H1 (cell line): Measurements from ENCODE around the gene CCDC178. TPM values are rescaled to one million over a fixed set of nuclear protein-coding genes. Genes with fewer than 3 reads are reported as not detected.

Experiments
- CTCF ChIA-PET: fragments of 300-600 bp; sonication (Branson Sonifier 250); formaldehyde crosslinking; loops from one replicate; lab custom pipeline; 2021; ENCODE audit not compliant: partially characterized antibody; lab: Charles Lee
- POLR2A ChIA-PET: fragments of 300-600 bp; sonication (Branson Sonifier 250); formaldehyde crosslinking; loops from one replicate; lab custom pipeline; 2021; ENCODE audit warnings: inconsistent platforms; ENCODE audit not compliant: partially characterized antibody; lab: Charles Lee
- DNase-seq, 2 experiments: peaks; one replicate each; pipeline versions ENCODE4 v3.0.0 to v3.0.0-alpha.2; 2010 to 2022; ENCODE audit warnings: low spot score in 2 of 2, low read depth in 1 of 2, mixed read lengths in 1 of 2
- FAIRE-seq: peaks from 2 replicates; lab custom pipeline; 2011; peaks lifted over from hg19 to GRCh38; lab: Jason Lieb, UNC
- H2AFZ ChIP-seq: 2 replicates; pipeline ENCODE4 v1.8.1; 2012; ENCODE audit warnings: low read length, inconsistent platforms
- H2AK5ac ChIP-seq: 2 replicates; pipeline ENCODE4 v1.6.1; 2013; ENCODE audit warnings: low read depth, low read length
- H2BK120ac ChIP-seq: replicated peaks from 2 replicates; pipeline ENCODE3; 2013; ENCODE audit warnings: low read depth, low read length, inconsistent platforms
- H2BK12ac ChIP-seq: 2 replicates; pipeline ENCODE4 v1.6.1; 2013; ENCODE audit warnings: low read depth, low read length
- H2BK15ac ChIP-seq: 2 replicates; pipeline ENCODE4 v1.6.1; 2013; ENCODE audit warnings: low read length
- H2BK20ac ChIP-seq: 2 replicates; pipeline ENCODE4 v1.6.1; 2013; ENCODE audit warnings: low read length
- H2BK5ac ChIP-seq: 2 replicates; pipeline ENCODE4 v1.6.1; 2013; ENCODE audit warnings: low read depth, low read length
- H3K14ac ChIP-seq: 2 replicates; pipeline ENCODE4 v1.6.1; 2013; ENCODE audit warnings: inconsistent platforms; ENCODE audit not compliant: insufficient read length
- H3K18ac ChIP-seq: 2 replicates; pipeline ENCODE4 v1.6.1; 2013; ENCODE audit warnings: low read length; ENCODE audit errors: extremely low read depth
- H3K23ac ChIP-seq: 2 replicates; pipeline ENCODE4 v1.6.1; 2013; ENCODE audit warnings: inconsistent platforms; ENCODE audit not compliant: insufficient read length
- H3K23me2 ChIP-seq: 2 replicates; pipeline ENCODE4 v1.6.1; 2013; ENCODE audit warnings: low read depth, low read length
- H3K27ac ChIP-seq: 2 replicates; pipeline ENCODE4 v1.6.1; 2011; ENCODE audit warnings: low read depth, low read length, inconsistent platforms
- H3K27me3 ChIP-seq, 4 experiments: replicated peaks in 1 of 4; 1 replicate in 1 of 4; 2 replicates in 3 of 4; pipeline versions ENCODE4 v1.6.1 to v1.8.1; 2011 to 2013; ENCODE audit warnings: low read length in 3 of 4, mild to moderate bottlenecking in 3 of 4, inconsistent platforms in 2 of 4, mixed read lengths in 2 of 4, moderate library complexity in 1 of 4; ENCODE audit not compliant: control insufficient read depth in 3 of 4, insufficient read depth in 3 of 4; ENCODE audit errors: extremely low read depth in 1 of 4
- H3K36me3 ChIP-seq, 4 experiments: 2 replicates each; pipeline versions ENCODE4 v1.6.1 to v1.8.1; 2011 to 2013; ENCODE audit warnings: mild to moderate bottlenecking in 4 of 4, low read length in 3 of 4, moderate library complexity in 2 of 4, control low read depth in 1 of 4, inconsistent platforms in 1 of 4; ENCODE audit not compliant: insufficient read depth in 4 of 4, control insufficient read depth in 2 of 4
- H3K4ac ChIP-seq: replicated peaks from 2 replicates; pipeline ENCODE3; 2013; ENCODE audit warnings: low read length, low read depth, mixed read lengths, inconsistent platforms; ENCODE audit not compliant: insufficient read length
- H3K4me1 ChIP-seq, 4 experiments: replicated peaks in 1 of 4; 1 replicate in 1 of 4; 2 replicates in 3 of 4; pipeline versions ENCODE4 v1.6.1 to v1.8.1; 2011 to 2013; ENCODE audit warnings: low read length in 3 of 4, inconsistent platforms in 2 of 4, mixed read lengths in 1 of 4; ENCODE audit not compliant: insufficient read depth in 4 of 4, control insufficient read depth in 3 of 4
- H3K4me2 ChIP-seq, 2 experiments: 2 replicates each; pipeline versions ENCODE4 v1.6.1 to v1.8.1; 2011 to 2013; ENCODE audit warnings: low read depth in 2 of 2, low read length in 2 of 2, control low read depth in 1 of 2, inconsistent platforms in 1 of 2, mild to moderate bottlenecking in 1 of 2; ENCODE audit not compliant: insufficient read depth in 1 of 2
- H3K4me3 ChIP-seq, 4 experiments: fragments of 200-600, 300-600 bp in 1 of 4; sonication (generic), shearing (Covaris generic), sonication (Bioruptor Twin) in 1 of 4; 2 replicates each; pipeline versions ENCODE4 v1.5.1 to v1.8.1; 2011 to 2016; ENCODE audit warnings: low read length in 4 of 4, low read depth in 3 of 4, control low read depth in 2 of 4, inconsistent platforms in 2 of 4, mild to moderate bottlenecking in 2 of 4, mixed read lengths in 1 of 4, moderate library complexity in 1 of 4; ENCODE audit not compliant: insufficient read depth in 2 of 4; ENCODE audit errors: extremely low read depth in 1 of 4
- H3K56ac ChIP-seq: replicated peaks from 2 replicates; pipeline ENCODE3; 2013; ENCODE audit warnings: low read depth, mild to moderate bottlenecking, mixed read lengths, low read length, inconsistent platforms; ENCODE audit not compliant: insufficient read length
- H3K79me1 ChIP-seq: 2 replicates; pipeline ENCODE4 v1.6.1; 2013; ENCODE audit warnings: low read depth, low read length, control low read depth
- H3K79me2 ChIP-seq, 2 experiments: 2 replicates each; pipeline versions ENCODE4 v1.6.1 to v1.8.1; 2012 to 2013; ENCODE audit warnings: low read length in 2 of 2, mild to moderate bottlenecking in 2 of 2, inconsistent platforms in 1 of 2; ENCODE audit not compliant: insufficient read depth in 2 of 2, control insufficient read depth in 1 of 2
- H3K9ac ChIP-seq, 4 experiments: replicated peaks in 1 of 4; 1 replicate in 1 of 4; 2 replicates in 3 of 4; pipeline versions ENCODE4 v1.6.1 to v1.8.1; 2011 to 2013; ENCODE audit warnings: low read depth in 3 of 4, low read length in 3 of 4, control low read depth in 2 of 4, mild to moderate bottlenecking in 2 of 4, moderate library complexity in 2 of 4, inconsistent platforms in 1 of 4; ENCODE audit errors: extremely low read depth in 1 of 4
- H3K9me3 ChIP-seq, 2 experiments: 2 replicates each; pipeline versions ENCODE4 v1.6.1 to v1.8.1; 2012 to 2013; ENCODE audit warnings: mild to moderate bottlenecking in 2 of 2, moderate library complexity in 2 of 2, control low read depth in 1 of 2, inconsistent platforms in 1 of 2, low read depth in 1 of 2, low read length in 1 of 2, mixed read lengths in 1 of 2; ENCODE audit not compliant: insufficient read depth in 2 of 2
- H4K20me1 ChIP-seq, 2 experiments: replicated peaks in 1 of 2; 2 replicates each; pipeline versions ENCODE3 to v1.8.1; 2011 to 2013; ENCODE audit warnings: inconsistent platforms in 2 of 2, low read length in 2 of 2, mild to moderate bottlenecking in 1 of 2; ENCODE audit not compliant: insufficient read depth in 2 of 2, control insufficient read depth in 1 of 2
- H4K5ac ChIP-seq: 2 replicates; pipeline ENCODE4 v1.6.1; 2013; ENCODE audit warnings: low read length, low read depth, mixed read lengths, inconsistent platforms; ENCODE audit not compliant: insufficient read length
- H4K8ac ChIP-seq: 2 replicates; pipeline ENCODE4 v1.8.0; 2013; ENCODE audit warnings: mild to moderate bottlenecking, moderate library complexity, low read length, inconsistent platforms; ENCODE audit not compliant: insufficient read depth; ENCODE audit errors: extremely low read depth
- H4K91ac ChIP-seq: replicated peaks from 2 replicates; pipeline ENCODE3; 2013; ENCODE audit warnings: low read length, mixed read lengths, inconsistent platforms; ENCODE audit not compliant: insufficient read length
- BRCA1 ChIP-seq: IDR thresholded peaks from 2 replicates; pipeline ENCODE4 v1.6.1; 2012; ENCODE audit warnings: low read depth, low read length, improper control_type of control experiment
- CBX5 ChIP-seq: fragments of 300-800, 300-1000 bp; sonication (generic); IDR thresholded peaks from 2 replicates; pipeline ENCODE4 v1.7.1; 2016; ENCODE audit warnings: antibody characterized with exemption, low read length, low read depth
- KDM1A ChIP-seq: fragments of 200-600, 300-600 bp; sonication (generic); IDR thresholded peaks from 2 replicates; pipeline ENCODE4 v1.7.1; 2016; ENCODE audit warnings: mild to moderate bottlenecking, low read length, borderline replicate concordance
- KDM5A ChIP-seq: fragments of 200-600 bp; IDR thresholded peaks from 2 replicates; pipeline ENCODE4 v1.7.1; 2012; ENCODE audit warnings: mild to moderate bottlenecking, low read length, inconsistent platforms, mixed read lengths
- POU5F1 ChIP-seq: IDR thresholded peaks from 2 replicates; pipeline ENCODE4 v1.6.1; 2011; ENCODE audit warnings: low read depth, mild to moderate bottlenecking, low read length, moderate library complexity
- SIRT6 ChIP-seq: IDR thresholded peaks from one replicate; pipeline ENCODE4 v1.7.1; 2012; ENCODE audit warnings: low read length, inconsistent platforms
- SP1 ChIP-seq: IDR thresholded peaks from 2 replicates; pipeline ENCODE4 v1.6.1; 2011; ENCODE audit warnings: low read depth, low read length
- TAF1 ChIP-seq: IDR thresholded peaks from 2 replicates; pipeline ENCODE4 v1.6.1; 2011; ENCODE audit warnings: mild to moderate bottlenecking, low read depth, low read length
- USF2 ChIP-seq: IDR thresholded peaks from 2 replicates; pipeline ENCODE4 v1.6.1; 2011; ENCODE audit warnings: low read length, improper control_type of control experiment
- YY1 ChIP-seq: IDR thresholded peaks from 2 replicates; pipeline ENCODE4 v1.6.1; 2011; ENCODE audit warnings: low read depth, mild to moderate bottlenecking, low read length
- WGBS, 2 experiments: shearing (Covaris generic) in 1 of 2; methylation state at CpG; one replicate each; pipeline versions ENCODE4 v1.1.6 to v1.1.7; 2013 to 2015; ENCODE audit warnings: low lambda C conversion rate in 2 of 2, mixed read lengths in 2 of 2, inconsistent platforms in 1 of 2, low coverage in 1 of 2, missing lambda C conversion rate in 1 of 2; ENCODE audit not compliant: insufficient replicate concordance in 2 of 2, insufficient coverage in 1 of 2, insufficient read length in 1 of 2; ENCODE audit errors: extremely low coverage in 1 of 2, missing lambda C conversion rate in 1 of 2; 5-methylcytosine and 5-hydroxymethylcytosine counted together
- polyA plus RNA-seq, 7 experiments: library from polyadenylated mRNA; depleted of rRNA in 3 of 7; stranded (reverse) in 5 of 7; unstranded in 2 of 7; fragments of >200 nt in 5 of 7; fragments of 200-250 nt in 2 of 7; gene quantifications; 1 replicate in 5 of 7; 2 replicates in 1 of 7; 4 replicates in 1 of 7; pipeline versions ENCODE4 v1.2.1 to v1.2.3, GENCODE V29; 2011 to 2013; ENCODE audit warnings: missing spikeins in 2 of 7, mixed read lengths in 2 of 7
- total RNA-seq: library from RNA; stranded (reverse); fragmentation: NEBNext Ultra II Directional; extraction: Animal tissue kit (Norgen Biotek cat#: 25700); gene quantifications from 2 replicates; pipeline ENCODE4 v1.2.1, GENCODE V29; 2021

Gene CCDC178
- total and polyA plus RNA-seq, 2 of the 8 experiments (the other 6 are each of a cell fraction or from before 2014, with no cell fraction given) = not detected

GRCh38 chr18:33282142-33282541 is 158.4 kb downstream of the CCDC178 start:
- no peaks in the 10 kb centered on the region for H3K9me3 ChIP-seq
- H3K27me3 ChIP-seq = no peaks in the 10 kb centered on the region
- no peak overlapping the region for H3K18ac ChIP-seq
- no peak overlapping the region for H2BK12ac ChIP-seq
- H3K23me2 ChIP-seq = no peaks in the 10 kb centered on the region
- no peak overlapping the region for H4K5ac ChIP-seq
- H3K27ac ChIP-seq = no peak overlapping the region
- ChIA-PET CTCF (interaction anchor here (0.7 to 2.3 kb wide), 3 partner anchors 11 to 99 kb away, joined by 3 to 9 read pairs (median 3); no protein-coding TSS in a partner anchor), POLR2A (no interaction called here)
- H2AFZ ChIP-seq = no peak overlapping the region; the same call in 1 of the 2 replicates
- H3K79me2 ChIP-seq = no peaks in the 10 kb centered on the region
- H3K23ac ChIP-seq = no peak overlapping the region
- no peak overlapping the region for H2BK15ac ChIP-seq
- H3K4me2 ChIP-seq = no peak overlapping the region
- H2BK5ac ChIP-seq = no peak overlapping the region
- no peak for TF ChIP-seq BRCA1
- TF ChIP-seq KDM5A = no peak
- no peak for TF ChIP-seq KDM1A
- no peak for TF ChIP-seq YY1
- no peak for TF ChIP-seq USF2
- no peak for TF ChIP-seq TAF1
- TF ChIP-seq SP1 = no peak
- TF ChIP-seq SIRT6 = no peak
- TF ChIP-seq CBX5 = no peak
- no peak for TF ChIP-seq POU5F1
- DNase-seq = no peak
- H3K4me1 ChIP-seq = no peaks in the 10 kb centered on the region; a peak in 1 of 7 replicates
- H4K8ac ChIP-seq = no peak overlapping the region
- H3K56ac ChIP-seq = no peak overlapping the region
- WGBS, 2 experiments = 94% methylated on average over 7 of the region's 7 CpGs; no CpG with 5 or more reads in 1 of the 2 experiments
- no peak overlapping the region for H2BK20ac ChIP-seq
- H3K4me3 ChIP-seq = no peak overlapping the region
- no peak overlapping the region for H3K4ac ChIP-seq
- H2BK120ac ChIP-seq = no peak overlapping the region
- no peak for FAIRE-seq
- H4K91ac ChIP-seq = no peak overlapping the region
- H2AK5ac ChIP-seq = no peak overlapping the region
- H3K79me1 ChIP-seq = no peaks in the 10 kb centered on the region
- no peaks in the 10 kb centered on the region for H4K20me1 ChIP-seq
- no peaks in the 10 kb centered on the region for H3K36me3 ChIP-seq
- no peak overlapping the region for H3K14ac ChIP-seq
- H3K9ac ChIP-seq = no peak overlapping the region
